GM12878 (cell line): ENCODE results near the gene GDAP1L1. TPM values are rescaled to one million over a fixed set of nuclear protein-coding genes. Genes with fewer than 3 reads are reported as not detected.
"Not testable (repeated sequence)": the region's sequence is repeated elsewhere in the genome, so short reads cannot be mapped to it uniquely, and the experiment has no call there.

Experiments
- ATAC-seq: fragments of 200-7000 bp; cut with Tn5 transposase; 3 replicates; pipeline ENCODE4 v1.9.1; 2020; ENCODE audit warnings: mild to moderate bottlenecking, moderate library complexity
- BruUV-seq: library from RNA; stranded (reverse); fragments of 400-500 nt; replicated peaks from 2 replicates; lab custom pipeline; 2021; lab: Mats Ljungman, UMichigan
- CTCF ChIA-PET: fragments of 300-600 bp; sonication (Branson Sonifier 250); formaldehyde crosslinking; extraction: SDS; loops from one replicate; lab custom pipeline; 2021; ENCODE audit warnings: inconsistent platforms; lab: Yijun Ruan, JAX
- POLR2A ChIA-PET: fragments of 350-600 bp; formaldehyde crosslinking; extraction: SDS; loops from one replicate; lab custom pipeline; 2021; ENCODE audit warnings: inconsistent platforms; lab: Charles Lee
- RAD21 ChIA-PET: fragments of 300-600 bp; sonication (Branson Sonifier 250); formaldehyde crosslinking; loops from one replicate; lab custom pipeline; 2023; ENCODE audit warnings: antibody characterized with exemption; ENCODE audit not compliant: unreplicated experiment; lab: Charles Lee
- SMC1A ChIA-PET: fragments of 300-600 bp; sonication (Branson Sonifier 250); formaldehyde crosslinking; loops from one replicate; lab custom pipeline; 2023; ENCODE audit not compliant: unreplicated experiment, uncharacterized antibody; lab: Charles Lee
- DNase-seq: peaks from one replicate; pipeline ENCODE4 v3.0.0-alpha.2; 2011; ENCODE audit warnings: low read depth, low spot score
- FAIRE-seq: peaks from 3 replicates; lab custom pipeline; 2011; peaks lifted over from hg19 to GRCh38; lab: Jason Lieb, UNC
- H2AFZ ChIP-seq: 2 replicates; pipeline ENCODE4 v1.6.0; 2011; ENCODE audit warnings: low read depth, low read length, control low read depth; ENCODE audit not compliant: control insufficient read depth
- H3K27ac ChIP-seq: 2 replicates; pipeline ENCODE4 v1.5.1; 2011; ENCODE audit warnings: control low read depth; ENCODE audit not compliant: control insufficient read depth, insufficient read depth
- H3K27me3 ChIP-seq, 2 experiments: replicated peaks in 1 of 2; 2 replicates each; pipeline versions ENCODE4 v1.6.0 to v1.6.1; 2011; ENCODE audit warnings: low read length in 1 of 2; ENCODE audit not compliant: control insufficient read depth in 2 of 2, insufficient read depth in 2 of 2
- H3K36me3 ChIP-seq, 2 experiments: 2 replicates each; pipeline ENCODE4 v1.5.1; 2011; ENCODE audit warnings: low read length in 1 of 2; ENCODE audit not compliant: control insufficient read depth in 2 of 2, insufficient read depth in 2 of 2
- H3K4me1 ChIP-seq: 2 replicates; pipeline ENCODE4 v1.6.1; 2011; ENCODE audit warnings: mild to moderate bottlenecking, low read length, moderate library complexity, mixed read lengths; ENCODE audit not compliant: control insufficient read depth, insufficient read depth
- H3K4me2 ChIP-seq: 2 replicates; pipeline ENCODE4 v1.6.0; 2011; ENCODE audit warnings: control low read depth; ENCODE audit not compliant: control insufficient read depth, insufficient read depth
- H3K4me3 ChIP-seq: fragments of 200-600 bp; sonication (generic); 2 replicates; pipeline ENCODE4 v1.5.1; 2016
- H3K79me2 ChIP-seq: 2 replicates; pipeline ENCODE4 v1.6.0; 2011; ENCODE audit warnings: low read length; ENCODE audit not compliant: control insufficient read depth, insufficient read depth
- H3K9ac ChIP-seq: 2 replicates; pipeline ENCODE4 v1.8.0; 2011; ENCODE audit warnings: low read length, control low read depth, mixed read lengths; ENCODE audit not compliant: control insufficient read depth, insufficient read depth
- H3K9me3 ChIP-seq: replicated peaks from 3 replicates; pipeline ENCODE4 v1.5.1; 2011; ENCODE audit warnings: mild to moderate bottlenecking, low read length; ENCODE audit not compliant: control insufficient read depth, insufficient read depth
- H4K20me1 ChIP-seq: 2 replicates; pipeline ENCODE4 v1.6.0; 2011; ENCODE audit not compliant: control insufficient read depth, insufficient read depth
- BACH1 ChIP-seq: fragments of 450-650 bp; IDR thresholded peaks from 2 replicates; pipeline ENCODE4 v1.6.1; 2017; ENCODE audit warnings: mild to moderate bottlenecking, borderline replicate concordance
- ESRRA ChIP-seq: IDR thresholded peaks from 2 replicates; pipeline ENCODE4 v1.6.1; 2012; ENCODE audit warnings: mild to moderate bottlenecking, low read length, improper control_type of control experiment
- KDM1A ChIP-seq: fragments of 200-600 bp; sonication (generic); IDR thresholded peaks from 2 replicates; pipeline ENCODE4 v1.6.1; 2016; ENCODE audit warnings: borderline replicate concordance
- MYC ChIP-seq: IDR thresholded peaks from 2 replicates; pipeline ENCODE4 v1.6.1; 2011; ENCODE audit warnings: mild to moderate bottlenecking, low read length, moderate library complexity, inconsistent platforms; ENCODE audit not compliant: insufficient read depth, insufficient replicate concordance, insufficient read length, severe bottlenecking
- NBN ChIP-seq: fragments of 450-650 bp; IDR thresholded peaks from 2 replicates; pipeline ENCODE4 v1.6.1; 2016
- NRF1 ChIP-seq: conservative IDR thresholded peaks from 2 replicates; pipeline ENCODE4 v1.6.1; 2011; ENCODE audit warnings: mild to moderate bottlenecking, low read depth, low read length, improper control_type of control experiment
- RAD21 ChIP-seq: IDR thresholded peaks from 2 replicates; pipeline ENCODE4 v1.6.1; 2011; ENCODE audit warnings: mild to moderate bottlenecking, low read depth, low read length, moderate library complexity; ENCODE audit not compliant: insufficient read depth
- RFX5 ChIP-seq: IDR thresholded peaks from 2 replicates; pipeline ENCODE4 v1.6.1; 2011; ENCODE audit warnings: low read depth, low read length, improper control_type of control experiment
- SREBF2 ChIP-seq: IDR thresholded peaks from 2 replicates; pipeline ENCODE4 v1.6.1; 2012; ENCODE audit warnings: mild to moderate bottlenecking, low read length
- SUPT20H ChIP-seq: IDR thresholded peaks from 2 replicates; pipeline ENCODE4 v1.6.1; 2011; ENCODE audit warnings: low read depth, mild to moderate bottlenecking, low read length, moderate library complexity, borderline replicate concordance; ENCODE audit not compliant: control insufficient read depth
- WGBS: methylation state at CpG from one replicate; pipeline ENCODE4 v1.1.6; 2016; ENCODE audit warnings: low lambda C conversion rate; ENCODE audit not compliant: insufficient replicate concordance, insufficient coverage; ENCODE audit errors: missing lambda C conversion rate; 5-methylcytosine and 5-hydroxymethylcytosine counted together
- in situ Hi-C: fragments of 300-500 bp; cut with MboI; formaldehyde crosslinking; loops from 9 replicates; pipeline ENCODE4 v1.14.3; 2018; ENCODE audit warnings: mixed read lengths
- intact Hi-C: fragments of 100-400 bp; cut with micrococcal nuclease; formaldehyde crosslinking; loops from one replicate; pipeline ENCODE4 v1.14.2; 2022; ENCODE audit not compliant: unreplicated experiment
- polyA plus RNA-seq, 11 experiments: library from polyadenylated mRNA; depleted of rRNA in 4 of 11; unstranded in 6 of 11; stranded (reverse) in 5 of 11; fragments of >200 nt; fragmentation: Nextera tagmentation in 4 of 11; fragmentation: Illumina TruSeq in 1 of 11; extraction: Ambion mirVana in 4 of 11; extraction: Trizol in 1 of 11; gene quantifications; 1 replicate in 1 of 11; 2 replicates in 10 of 11; pipeline versions ENCODE4 v1.2.1 to v1.2.3, GENCODE V29; 2011 to 2016; ENCODE audit warnings: inconsistent platforms in 2 of 11, missing spikeins in 2 of 11, low read depth in 1 of 11
- total RNA-seq, 4 experiments: library from RNA; depleted of rRNA in 3 of 4; stranded (reverse); fragments of >200 nt in 3 of 4; fragmentation: Illumina TruSeq in 1 of 4; extraction: Trizol in 1 of 4; gene quantifications; 2 replicates each; pipeline versions ENCODE4 v1.2.1 to v1.2.3, GENCODE V29; 2013 to 2021
- TF ChIP-seq, protein P1 (sequence below): fragments of 450-650 bp; formaldehyde crosslinking; IDR thresholded peaks from 2 replicates; pipeline ENCODE4 v1.4.0; 2022; ENCODE audit warnings: mild to moderate bottlenecking, moderate library complexity

The GDAP1L1 gene
- total and polyA plus RNA-seq, 10 of the 15 experiments (the other 5 are each of a cell fraction or from before 2014, with no cell fraction given) = 0.08 to 0.38 TPM; not detected in 8

GRCh38 chr20:44231713-44232468, 15.2 kb upstream of the GDAP1L1 start (continued):
- no peak for TF ChIP-seq RAD21

DNA sequence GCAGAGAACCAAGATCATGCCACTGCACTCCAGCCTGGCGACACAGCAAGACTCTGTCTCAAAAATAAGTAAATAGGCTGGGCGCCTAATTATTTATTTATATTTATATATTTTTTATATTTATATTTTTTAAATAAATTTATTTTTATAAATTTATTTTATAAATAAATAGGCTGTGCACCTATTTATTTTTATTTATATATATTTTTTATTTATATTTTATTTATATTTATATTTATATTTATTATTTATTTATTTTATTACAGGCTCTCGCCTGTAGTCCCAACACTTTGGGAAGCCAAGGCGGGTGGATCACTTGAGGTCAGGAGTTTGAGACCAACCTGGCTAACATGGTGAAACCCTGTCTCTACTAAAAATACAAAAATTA, 14.6 kb upstream of the GDAP1L1 start:
- CTCF ChIA-PET = interaction anchor here (0.7 to 3.6 kb wide), 3 partner anchors 12 to 17 kb away, joined by 3 to 12 read pairs (median 3); no protein-coding TSS in a partner anchor

DNA sequence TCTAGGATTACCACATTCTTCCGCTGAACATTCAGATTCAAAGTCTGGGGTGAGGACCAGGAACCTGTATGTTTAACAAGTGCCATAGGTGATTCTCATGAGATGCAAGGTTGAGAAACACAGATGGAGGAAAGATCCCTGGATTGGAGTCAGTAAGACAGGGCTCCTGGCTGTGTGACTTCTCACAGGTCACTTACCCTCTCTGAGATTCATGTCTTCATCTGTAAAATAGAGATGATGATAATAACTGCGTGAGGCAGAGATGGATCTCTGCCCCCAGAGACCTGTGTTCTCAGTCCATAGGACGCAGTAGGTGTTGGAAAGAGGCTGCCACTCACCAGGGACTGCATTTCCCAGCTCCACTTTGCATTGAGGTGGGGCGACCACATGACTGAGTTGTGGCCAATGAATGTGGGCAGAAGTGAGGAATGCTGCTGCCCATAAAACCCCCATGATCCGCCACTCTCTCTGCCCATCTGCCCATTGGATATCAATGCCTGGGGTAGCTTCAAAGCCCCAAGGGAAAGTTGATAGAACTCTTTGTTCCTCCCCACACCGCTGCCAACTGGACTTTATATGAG, 13.6 kb upstream of the GDAP1L1 start:
- no peak overlapping the region for H3K27ac ChIP-seq
- H2AFZ ChIP-seq = no peak overlapping the region
- H3K4me3 ChIP-seq = no peak overlapping the region
- H4K20me1 ChIP-seq = no peaks in the 10 kb centered on the region
- H3K9ac ChIP-seq = no peak overlapping the region
- SMC1A ChIA-PET = interaction anchor here (0.9 kb wide), 1 partner anchor 16 kb away, joined by 5 read pairs; no protein-coding TSS in a partner anchor
- no peaks in the 10 kb centered on the region for H3K79me2 ChIP-seq
- 37% methylated on average over 6 of the region's 6 CpGs for WGBS
- DNase-seq = no peak
- no peaks in the 10 kb centered on the region for H3K9me3 ChIP-seq
- BruUV-seq = no TSS peak
- intact Hi-C loops = no loop called here
- H3K4me2 ChIP-seq = no peak overlapping the region
- FAIRE-seq = no peak
- CTCF ChIA-PET = interaction anchor here (0.7 to 3.6 kb wide), 3 partner anchors 13 to 18 kb away, joined by 3 to 12 read pairs (median 3); no protein-coding TSS in a partner anchor
- H3K4me1 ChIP-seq = no peaks in the 10 kb centered on the region
- no peak for ATAC-seq
- in situ Hi-C loops = no loop called here
- no peaks in the 10 kb centered on the region for H3K36me3 ChIP-seq
- POLR2A ChIA-PET = no interaction called here
- no peaks in the 10 kb centered on the region; a peak in 1 of 4 replicates for H3K27me3 ChIP-seq
- RAD21 ChIA-PET = no interaction called here
- TF ChIP-seq KDM1A (no peak), BACH1 (no peak), NRF1 (no peak), MYC (no peak), NBN (no peak), RFX5 (no peak), ESRRA (no peak), SREBF2 (no peak), SUPT20H (no peak)
- TF ChIP-seq, protein P1, sequence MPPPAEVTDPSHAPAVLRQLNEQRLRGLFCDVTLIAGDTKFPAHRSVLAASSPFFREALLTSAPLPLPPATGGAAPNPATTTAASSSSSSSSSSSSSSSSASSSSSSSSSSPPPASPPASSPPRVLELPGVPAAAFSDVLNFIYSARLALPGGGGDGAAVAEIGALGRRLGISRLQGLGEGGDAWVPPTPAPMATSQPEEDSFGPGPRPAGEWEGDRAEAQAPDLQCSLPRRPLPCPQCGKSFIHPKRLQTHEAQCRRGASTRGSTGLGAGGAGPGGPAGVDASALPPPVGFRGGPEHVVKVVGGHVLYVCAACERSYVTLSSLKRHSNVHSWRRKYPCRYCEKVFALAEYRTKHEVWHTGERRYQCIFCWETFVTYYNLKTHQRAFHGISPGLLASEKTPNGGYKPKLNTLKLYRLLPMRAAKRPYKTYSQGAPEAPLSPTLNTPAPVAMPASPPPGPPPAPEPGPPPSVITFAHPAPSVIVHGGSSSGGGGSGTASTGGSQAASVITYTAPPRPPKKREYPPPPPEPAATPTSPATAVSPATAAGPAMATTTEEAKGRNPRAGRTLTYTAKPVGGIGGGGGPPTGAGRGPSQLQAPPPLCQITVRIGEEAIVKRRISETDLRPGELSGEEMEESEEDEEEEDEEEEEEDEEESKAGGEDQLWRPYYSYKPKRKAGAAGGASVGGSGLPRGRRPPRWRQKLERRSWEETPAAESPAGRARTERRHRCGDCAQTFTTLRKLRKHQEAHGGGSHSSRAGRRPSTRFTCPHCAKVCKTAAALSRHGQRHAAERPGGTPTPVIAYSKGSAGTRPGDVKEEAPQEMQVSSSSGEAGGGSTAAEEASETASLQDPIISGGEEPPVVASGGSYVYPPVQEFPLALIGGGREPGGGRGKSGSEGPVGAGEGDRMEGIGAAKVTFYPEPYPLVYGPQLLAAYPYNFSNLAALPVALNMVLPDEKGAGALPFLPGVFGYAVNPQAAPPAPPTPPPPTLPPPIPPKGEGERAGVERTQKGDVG (CRISPR knock-in tag) = no peak

More for the DNA sequence above, 14.6 kb upstream of the GDAP1L1 start:
- H2AFZ ChIP-seq, FAIRE-seq, BruUV-seq, intact Hi-C loops, H3K4me3 ChIP-seq, DNase-seq, H3K27me3 ChIP-seq, H3K4me1 ChIP-seq, in situ Hi-C loops, H3K9me3 ChIP-seq, ATAC-seq, RAD21 ChIA-PET, H3K36me3 ChIP-seq, H3K4me2 ChIP-seq, H3K9ac ChIP-seq, H3K79me2 ChIP-seq, H4K20me1 ChIP-seq, H3K27ac ChIP-seq, POLR2A ChIA-PET: not testable (repeated sequence)
- SMC1A ChIA-PET = interaction anchor here (0.9 kb wide), 1 partner anchor 15 kb away, joined by 5 read pairs; no protein-coding TSS in a partner anchor
- WGBS = 37% methylated on average over 4 of the region's 4 CpGs
